CD14-positive monocyte (primary cell): ENCODE data around the gene ADGRG7. TPM values are rescaled to one million over a fixed set of nuclear protein-coding genes. Genes with fewer than 3 reads are reported as not detected.
"Not testable (repeated sequence)": the region's sequence is repeated elsewhere in the genome, so short reads cannot be mapped to it uniquely, and the experiment has no call there.

Experiments used
- DNase-seq, 3 donors: peaks; one replicate each; pipeline ENCODE4 v3.0.0-alpha.2; 2011 to 2022
- H2AFZ ChIP-seq: 2 replicates; pipeline ENCODE4 v1.6.0; 2012; ENCODE audit warnings: mild to moderate bottlenecking, low read depth, low read length, inconsistent platforms; ENCODE audit not compliant: insufficient read depth, poor library complexity, severe bottlenecking
- H3K27ac ChIP-seq, 2 donors: 1 replicate in 1 of 2; 2 replicates in 1 of 2; pipeline ENCODE4 v1.5.1; 2012 to 2013; ENCODE audit warnings: low read length in 2 of 2, control low read depth in 1 of 2, inconsistent platforms in 1 of 2, low read depth in 1 of 2, mild to moderate bottlenecking in 1 of 2
- H3K27me3 ChIP-seq, 2 donors: one replicate each; pipeline versions ENCODE4 v1.6.0 to v1.6.1; 2011 to 2013; ENCODE audit warnings: low read length in 2 of 2; ENCODE audit not compliant: control insufficient read depth in 2 of 2, insufficient read depth in 2 of 2
- H3K36me3 ChIP-seq, 2 donors: replicated peaks in 1 of 2; 1 replicate in 1 of 2; 2 replicates in 1 of 2; pipeline versions ENCODE4 v1.5.1 to v1.6.1; 2012 to 2013; ENCODE audit warnings: low read length in 2 of 2, control low read depth in 1 of 2, inconsistent platforms in 1 of 2, mild to moderate bottlenecking in 1 of 2; ENCODE audit not compliant: insufficient read depth in 2 of 2, control insufficient read depth in 1 of 2
- H3K4me1 ChIP-seq, 2 donors: 1 replicate in 1 of 2; 2 replicates in 1 of 2; pipeline versions ENCODE4 v1.5.1 to v1.6.1; 2012 to 2013; ENCODE audit warnings: low read length in 2 of 2, control low read depth in 1 of 2, inconsistent platforms in 1 of 2, mild to moderate bottlenecking in 1 of 2, moderate library complexity in 1 of 2; ENCODE audit not compliant: insufficient read depth in 2 of 2, control insufficient read depth in 1 of 2
- H3K4me2 ChIP-seq: replicated peaks from 2 replicates; pipeline ENCODE3; 2012; ENCODE audit warnings: low read length, moderate library complexity, mild to moderate bottlenecking; ENCODE audit not compliant: poor library complexity, severe bottlenecking; ENCODE audit errors: extremely low read depth
- H3K4me3 ChIP-seq, 3 experiments: fragments of 200-600 bp in 1 of 3; sonication (generic) in 1 of 3; replicated peaks in 1 of 3; 1 replicate in 2 of 3; 2 replicates in 1 of 3; pipeline ENCODE4 v1.5.1; 2011 to 2013; ENCODE audit warnings: low read length in 3 of 3, mild to moderate bottlenecking in 3 of 3, control low read depth in 2 of 3, low read depth in 2 of 3, inconsistent platforms in 1 of 3, moderate library complexity in 1 of 3
- H3K79me2 ChIP-seq: 2 replicates; pipeline ENCODE4 v1.6.0; 2012; ENCODE audit warnings: mild to moderate bottlenecking, control low read depth, inconsistent platforms, low read length, moderate library complexity; ENCODE audit not compliant: insufficient read depth
- H3K9ac ChIP-seq: 2 replicates; pipeline ENCODE4 v1.6.0; 2017; ENCODE audit warnings: low read length, mild to moderate bottlenecking; ENCODE audit not compliant: insufficient read depth, poor library complexity, severe bottlenecking
- H3K9me3 ChIP-seq, 2 donors: replicated peaks in 1 of 2; 1 replicate in 1 of 2; 2 replicates in 1 of 2; pipeline versions ENCODE4 v1.5.1 to v1.6.1; 2012 to 2013; ENCODE audit warnings: low read length in 2 of 2, control low read depth in 1 of 2; ENCODE audit not compliant: control insufficient read depth in 1 of 2, insufficient read depth in 1 of 2
- H4K20me1 ChIP-seq: 2 replicates; pipeline ENCODE4 v1.6.0; 2012; ENCODE audit warnings: mild to moderate bottlenecking, low read length, control low read depth, moderate library complexity; ENCODE audit not compliant: insufficient read depth
- H3K27ac Mint-ChIP-seq, 7 donors: one replicate each; pipeline ENCODE4 v1.8.0; 2020; ENCODE audit warnings: mild to moderate bottlenecking in 7 of 7, mixed read lengths in 7 of 7, moderate library complexity in 6 of 7, inconsistent platforms in 2 of 7
- H3K27me3 Mint-ChIP-seq, 3 donors: one replicate each; pipeline ENCODE4 v1.8.0; 2021 to 2022; ENCODE audit warnings: low read depth in 3 of 3, mild to moderate bottlenecking in 3 of 3, mixed read lengths in 3 of 3, moderate library complexity in 3 of 3, inconsistent platforms in 1 of 3
- H3K36me3 Mint-ChIP-seq, 2 donors: one replicate each; pipeline ENCODE4 v1.8.0; 2020; ENCODE audit warnings: mixed read lengths in 2 of 2, inconsistent platforms in 1 of 2, mild to moderate bottlenecking in 1 of 2
- H3K4me1 Mint-ChIP-seq: one replicate; pipeline ENCODE4 v1.8.0; 2020; ENCODE audit warnings: mild to moderate bottlenecking, mixed read lengths
- H3K4me3 Mint-ChIP-seq, 2 donors: one replicate each; pipeline ENCODE4 v1.8.0; 2020; ENCODE audit warnings: mild to moderate bottlenecking in 2 of 2, mixed read lengths in 2 of 2, moderate library complexity in 1 of 2
- H3K9me3 Mint-ChIP-seq, 7 donors: one replicate each; pipeline ENCODE4 v1.8.0; 2020 to 2022; ENCODE audit warnings: mixed read lengths in 7 of 7, mild to moderate bottlenecking in 6 of 7, moderate library complexity in 6 of 7, inconsistent platforms in 2 of 7
- WGBS: methylation state at CpG from one replicate; pipeline ENCODE4 v1.1.5; 2013; ENCODE audit warnings: missing lambda C conversion rate; ENCODE audit not compliant: insufficient coverage; 5-methylcytosine and 5-hydroxymethylcytosine counted together
- intact Hi-C, 2 donors: fragments of 100-400 bp; cut with micrococcal nuclease; formaldehyde crosslinking; loops; one replicate each; pipeline versions ENCODE4 v1.15.0 to v1.15.1; 2023
- polyA plus RNA-seq, 3 donors: library from polyadenylated mRNA; depleted of rRNA in 1 of 3; unstranded in 2 of 3; stranded (reverse) in 1 of 3; fragments of 300-500 nt in 2 of 3; fragments of >200 nt in 1 of 3; fragmentation: Illumina TruSeq in 2 of 3; gene quantifications; 1 replicate in 2 of 3; 2 replicates in 1 of 3; pipeline ENCODE4 v1.2.3, GENCODE V29; 2012 to 2021
- TF ChIP-seq, protein P1 (sequence below): fragments of 200-600 bp; IDR thresholded peaks from one replicate; pipeline ENCODE4 v1.8.0; 2022; ENCODE audit warnings: antibody characterized with exemption, mild to moderate bottlenecking

Gene ADGRG7
- polyA plus RNA-seq, 3 donors, result not detected

DNA sequence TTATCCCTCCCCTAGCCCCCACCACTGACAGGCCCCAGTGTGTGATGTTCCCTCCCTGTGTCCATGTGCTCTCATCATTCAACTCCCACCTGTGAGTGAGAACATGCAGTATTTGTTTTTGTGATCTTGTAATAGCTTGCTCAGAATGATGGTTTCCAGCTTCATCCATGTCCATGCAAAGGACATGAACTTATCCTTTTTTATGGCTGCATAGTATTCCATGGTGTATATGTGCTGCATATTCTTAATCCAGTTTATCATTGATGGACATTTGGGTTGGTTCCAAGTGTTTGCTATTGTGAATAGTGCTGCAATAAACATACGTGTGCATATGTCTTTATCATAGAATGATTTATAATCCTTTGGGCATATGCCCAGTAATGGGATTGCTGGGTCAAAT is 57.9 kb downstream of the ADGRG7 start:
- H3K4me3 Mint-ChIP-seq, H3K4me1 ChIP-seq, H3K27ac Mint-ChIP-seq, H3K9me3 ChIP-seq, H4K20me1 ChIP-seq, intact Hi-C loops, H3K27me3 ChIP-seq, H3K27ac ChIP-seq, H3K4me3 ChIP-seq, H3K9ac ChIP-seq, H3K36me3 ChIP-seq, H2AFZ ChIP-seq, H3K79me2 ChIP-seq, H3K4me2 ChIP-seq, H3K27me3 Mint-ChIP-seq, DNase-seq, H3K36me3 Mint-ChIP-seq: not testable (repeated sequence)
- WGBS, result no CpG with 5 or more reads among the region's 1 CpG
- peaks cover 8 to 18% (median 10%) of the 10 kb centered on the region in 7 donors for H3K9me3 Mint-ChIP-seq
- peaks cover 16% of the 10 kb centered on the region for H3K4me1 Mint-ChIP-seq

DNA sequence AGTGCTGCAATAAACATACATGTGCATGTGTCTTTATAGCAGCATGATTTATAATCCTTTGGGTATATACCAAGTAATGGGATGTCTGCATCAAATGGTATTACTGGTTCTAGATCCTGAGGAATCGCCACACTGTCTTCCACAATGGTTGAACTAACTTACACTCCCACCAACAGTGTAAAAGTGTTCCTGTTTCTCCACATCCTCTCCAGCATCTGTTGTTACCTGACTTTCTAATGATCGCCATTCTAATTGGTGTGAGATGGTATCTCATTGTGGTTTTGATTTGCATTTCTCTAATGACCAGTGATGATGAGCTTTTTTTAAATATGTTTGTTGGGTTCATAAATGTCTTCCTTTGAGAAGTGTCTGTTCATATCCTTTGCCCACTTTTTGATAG is 61.6 kb downstream of the ADGRG7 start:
- H3K27ac Mint-ChIP-seq, H3K4me1 ChIP-seq, intact Hi-C loops, H3K4me2 ChIP-seq, H4K20me1 ChIP-seq, H3K36me3 Mint-ChIP-seq, H2AFZ ChIP-seq, H3K27ac ChIP-seq, H3K4me1 Mint-ChIP-seq, DNase-seq, H3K27me3 ChIP-seq, H3K4me3 Mint-ChIP-seq, H3K9ac ChIP-seq, H3K36me3 ChIP-seq, H3K79me2 ChIP-seq, H3K4me3 ChIP-seq, H3K27me3 Mint-ChIP-seq, H3K9me3 ChIP-seq: not testable (repeated sequence)
- WGBS, result no CpG with 5 or more reads among the region's 2 CpGs
- peaks cover 10 to 23% (median 17%) of the 10 kb centered on the region in 7 donors for H3K9me3 Mint-ChIP-seq

DNA sequence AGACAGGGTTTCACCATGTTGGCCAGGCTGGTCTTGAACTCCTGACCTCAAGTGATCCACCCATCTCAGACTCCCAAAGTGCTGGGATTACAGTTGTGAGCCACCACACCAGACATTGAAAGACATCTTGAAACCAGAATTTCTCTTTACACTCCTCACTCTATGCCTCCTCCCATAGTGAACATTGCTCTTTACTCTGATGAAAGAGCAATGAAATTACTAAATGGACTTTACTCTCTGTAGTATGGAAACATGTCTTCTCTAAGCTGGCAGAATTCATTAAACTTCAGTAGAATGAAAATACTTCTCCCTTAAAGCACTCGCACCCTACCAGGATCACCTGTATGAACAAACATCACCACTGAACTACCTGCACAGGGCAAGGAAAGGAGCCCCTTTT is 72.1 kb downstream of the ADGRG7 start:
- H3K4me3 ChIP-seq, result no peak overlapping the region
- DNase-seq, result no peak
- no peaks in the 10 kb centered on the region for H4K20me1 ChIP-seq
- no peak overlapping the region for H3K4me3 Mint-ChIP-seq
- H3K27ac ChIP-seq, result no peak overlapping the region
- peaks cover 0 to 5% of the 10 kb centered on the region in 2 donors for H3K9me3 ChIP-seq
- H3K9ac ChIP-seq, result no peak overlapping the region
- no peaks in the 10 kb centered on the region for H3K36me3 Mint-ChIP-seq
- H3K79me2 ChIP-seq, result no peaks in the 10 kb centered on the region
- no peaks in the 10 kb centered on the region for H3K27me3 Mint-ChIP-seq
- H3K9me3 Mint-ChIP-seq, result peaks cover 0 to 10% (median 5%) of the 10 kb centered on the region in 7 donors
- H3K36me3 ChIP-seq, result no peaks in the 10 kb centered on the region
- no peak overlapping the region for H3K4me2 ChIP-seq
- TF ChIP-seq, protein P1, sequence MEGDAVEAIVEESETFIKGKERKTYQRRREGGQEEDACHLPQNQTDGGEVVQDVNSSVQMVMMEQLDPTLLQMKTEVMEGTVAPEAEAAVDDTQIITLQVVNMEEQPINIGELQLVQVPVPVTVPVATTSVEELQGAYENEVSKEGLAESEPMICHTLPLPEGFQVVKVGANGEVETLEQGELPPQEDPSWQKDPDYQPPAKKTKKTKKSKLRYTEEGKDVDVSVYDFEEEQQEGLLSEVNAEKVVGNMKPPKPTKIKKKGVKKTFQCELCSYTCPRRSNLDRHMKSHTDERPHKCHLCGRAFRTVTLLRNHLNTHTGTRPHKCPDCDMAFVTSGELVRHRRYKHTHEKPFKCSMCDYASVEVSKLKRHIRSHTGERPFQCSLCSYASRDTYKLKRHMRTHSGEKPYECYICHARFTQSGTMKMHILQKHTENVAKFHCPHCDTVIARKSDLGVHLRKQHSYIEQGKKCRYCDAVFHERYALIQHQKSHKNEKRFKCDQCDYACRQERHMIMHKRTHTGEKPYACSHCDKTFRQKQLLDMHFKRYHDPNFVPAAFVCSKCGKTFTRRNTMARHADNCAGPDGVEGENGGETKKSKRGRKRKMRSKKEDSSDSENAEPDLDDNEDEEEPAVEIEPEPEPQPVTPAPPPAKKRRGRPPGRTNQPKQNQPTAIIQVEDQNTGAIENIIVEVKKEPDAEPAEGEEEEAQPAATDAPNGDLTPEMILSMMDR, result no peak
- peaks cover 3% of the 10 kb centered on the region for H3K4me1 Mint-ChIP-seq
- intact Hi-C loops, result no loop called here
- no peak overlapping the region for H3K27ac Mint-ChIP-seq
- no peak overlapping the region for H2AFZ ChIP-seq
- no peaks in the 10 kb centered on the region for H3K4me1 ChIP-seq
- no CpG with 5 or more reads among the region's 1 CpG for WGBS
- no peaks in the 10 kb centered on the region for H3K27me3 ChIP-seq
